Fibroblast of skin of right quadriceps (primary cell): ENCODE measurements around the gene AGPAT3.

Experiments used
- DNase-seq: peaks from one replicate; pipeline ENCODE4 v3.0.0-alpha.2; 2013

Gene AGPAT3

DNA sequence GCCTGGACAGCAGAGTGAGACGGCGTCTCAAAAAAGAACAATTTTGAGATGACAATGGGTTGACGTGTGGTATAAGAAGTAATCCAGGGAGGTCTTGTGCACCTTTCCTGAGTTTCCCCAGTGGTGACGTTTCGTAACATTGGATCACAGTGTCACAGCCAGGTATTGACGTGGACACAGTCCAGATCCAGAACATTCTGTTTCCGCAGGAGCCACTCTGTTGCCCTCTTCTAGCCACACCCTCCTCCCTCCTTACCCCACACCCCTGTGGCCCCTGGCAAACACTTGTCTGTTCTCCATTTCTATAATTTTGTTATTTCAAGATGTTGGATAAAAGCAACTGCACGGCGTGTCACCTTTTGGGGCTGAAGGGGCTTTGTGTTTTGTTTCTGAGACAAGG is 140.6 kb downstream of the AGPAT3 start:
- DNase-seq, result no peak

DNA sequence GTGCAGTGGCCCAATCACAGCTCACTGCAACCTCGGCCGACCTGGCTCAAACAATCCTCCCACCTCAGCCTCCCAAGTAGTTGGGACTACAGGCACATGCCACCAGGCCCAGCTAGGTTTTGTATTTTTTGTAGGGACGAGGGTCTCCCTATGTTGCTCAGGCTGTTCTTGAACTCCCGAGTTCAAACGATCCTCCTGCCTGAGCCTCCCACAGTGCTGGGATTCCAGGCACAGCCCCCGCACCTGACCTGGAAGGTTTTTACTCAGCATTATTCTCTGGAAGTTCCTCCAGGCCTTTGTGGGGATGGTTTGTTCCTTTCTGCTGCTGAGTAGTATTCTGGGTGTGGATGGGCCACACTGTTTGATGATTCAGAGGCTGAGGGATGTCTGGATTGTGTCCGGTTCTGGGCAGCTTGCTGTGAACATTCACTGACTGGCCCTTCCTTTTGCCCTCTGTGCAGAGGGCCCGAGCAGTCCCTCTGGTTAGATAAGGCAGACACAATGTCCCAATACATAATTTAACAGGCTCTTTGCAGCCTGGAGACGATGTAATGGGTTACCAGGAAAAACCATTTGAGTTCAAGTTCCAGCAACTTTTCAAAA is 141.1 kb downstream of the AGPAT3 start:
- peak; percentile 74 for DNase-seq

DNA sequence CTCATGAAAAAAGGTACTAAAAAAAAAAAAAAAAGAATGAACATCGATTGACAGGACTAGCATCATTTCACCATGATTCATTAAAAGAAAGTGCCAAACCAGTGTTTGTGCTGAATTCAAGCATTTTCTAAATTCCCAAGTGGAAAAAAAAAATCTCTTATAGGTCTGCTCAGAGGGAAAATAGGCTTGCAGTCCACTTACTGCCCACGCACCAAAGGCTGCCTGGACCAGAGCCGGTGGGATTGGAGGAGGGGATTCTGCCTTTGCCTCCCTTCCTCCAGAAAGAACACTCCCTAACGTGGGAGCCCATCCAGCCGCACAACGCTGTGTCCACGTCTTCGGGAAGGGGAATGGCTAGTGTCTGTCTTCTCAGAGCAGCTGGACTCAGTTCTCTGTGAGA is 141.6 kb downstream of the AGPAT3 start:
- DNase-seq, result peak; percentile 48

DNA sequence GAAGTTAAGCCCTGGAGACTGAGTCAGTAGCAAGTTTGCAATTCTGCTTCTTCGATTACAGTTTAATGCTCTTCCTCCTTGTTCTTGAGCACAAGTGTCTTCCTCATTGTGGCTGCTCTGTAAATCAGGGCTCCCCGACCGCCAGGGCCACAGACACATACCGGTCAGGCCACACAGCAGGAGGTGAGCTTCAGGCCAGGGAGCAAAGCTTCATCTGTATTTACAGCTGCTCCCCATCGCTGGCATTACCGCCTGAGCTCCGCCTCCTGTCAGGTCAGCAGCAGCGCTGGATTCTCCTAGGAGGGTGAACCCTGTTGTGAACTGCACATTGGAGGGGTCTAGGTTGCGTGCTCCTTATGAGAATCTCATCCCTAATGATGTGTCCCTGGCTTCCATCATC is 145.4 kb downstream of the AGPAT3 start:
- DNase-seq, result no peak

DNA sequence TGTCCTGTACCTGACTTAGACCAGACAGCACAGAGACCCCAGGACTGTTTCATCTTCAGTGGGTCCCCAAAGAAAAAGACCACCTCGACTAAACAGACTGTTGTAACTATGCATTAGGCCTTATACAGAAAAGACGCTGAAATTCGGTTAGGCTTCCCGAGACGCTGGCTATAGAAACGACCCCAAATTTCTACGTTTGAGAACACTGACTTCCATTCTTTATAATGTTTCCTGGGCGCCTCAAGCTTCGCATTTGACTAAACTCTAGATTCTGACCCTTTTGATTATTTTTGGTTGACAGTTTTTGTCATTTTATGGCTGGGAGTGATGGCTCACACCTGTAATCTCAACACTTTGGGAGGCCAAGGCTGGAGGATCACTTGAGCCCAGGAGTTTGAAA is 146.1 kb downstream of the AGPAT3 start:
- no peak for DNase-seq

DNA sequence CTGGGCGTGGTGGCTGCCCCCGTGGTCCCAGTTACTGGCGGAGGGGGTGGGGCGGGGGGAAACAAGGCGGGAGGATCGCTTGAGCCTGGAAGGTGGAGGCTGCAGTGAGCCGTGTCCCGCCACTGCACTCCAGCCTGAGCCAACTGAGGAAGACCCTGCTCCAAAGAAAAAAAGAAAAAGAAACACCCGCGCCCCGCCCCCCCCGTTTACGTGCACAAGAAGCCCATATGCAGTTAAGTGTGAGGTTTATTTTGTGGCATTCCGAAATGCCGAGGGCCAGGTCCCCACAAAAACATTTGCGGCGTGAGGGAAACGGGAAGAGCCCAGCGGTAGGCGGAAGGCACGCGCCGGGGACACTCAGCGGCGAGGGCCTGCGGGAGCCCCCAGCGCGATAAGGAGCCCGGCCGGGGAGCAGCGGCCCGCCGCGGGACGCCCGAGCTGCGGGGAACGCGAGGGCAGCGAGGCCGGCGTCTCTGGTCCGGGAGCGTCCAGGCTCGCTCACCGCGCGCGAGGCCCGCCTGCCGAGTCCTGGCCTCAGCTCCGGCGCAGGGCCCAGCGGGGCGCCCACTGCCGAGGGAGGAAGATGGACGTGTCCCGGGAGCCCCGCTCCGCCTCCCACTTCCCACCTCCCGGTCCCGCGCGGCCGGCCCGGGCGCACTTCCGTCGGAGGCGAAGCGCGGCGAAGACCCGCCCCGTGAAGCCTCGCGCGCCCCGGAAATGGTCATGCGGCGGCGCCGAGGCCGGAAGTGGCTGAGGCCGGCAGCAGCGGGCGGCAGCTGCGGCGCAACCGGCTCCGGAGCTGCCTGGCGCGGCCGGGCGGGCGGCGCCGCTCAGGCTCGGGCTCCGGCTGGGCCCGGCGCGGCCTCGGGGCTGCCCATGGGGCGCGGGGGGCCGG is 146.8 kb downstream of the AGPAT3 start, which contains the start of gene TRAPPC10:
Gene TRAPPC10 (plus strand): TSS at position 731 of the 895 bp plus-strand sequence. CDS start 185 bp downstream, outside the sequence.
- DNase-seq, result peak; percentile 86

DNA sequence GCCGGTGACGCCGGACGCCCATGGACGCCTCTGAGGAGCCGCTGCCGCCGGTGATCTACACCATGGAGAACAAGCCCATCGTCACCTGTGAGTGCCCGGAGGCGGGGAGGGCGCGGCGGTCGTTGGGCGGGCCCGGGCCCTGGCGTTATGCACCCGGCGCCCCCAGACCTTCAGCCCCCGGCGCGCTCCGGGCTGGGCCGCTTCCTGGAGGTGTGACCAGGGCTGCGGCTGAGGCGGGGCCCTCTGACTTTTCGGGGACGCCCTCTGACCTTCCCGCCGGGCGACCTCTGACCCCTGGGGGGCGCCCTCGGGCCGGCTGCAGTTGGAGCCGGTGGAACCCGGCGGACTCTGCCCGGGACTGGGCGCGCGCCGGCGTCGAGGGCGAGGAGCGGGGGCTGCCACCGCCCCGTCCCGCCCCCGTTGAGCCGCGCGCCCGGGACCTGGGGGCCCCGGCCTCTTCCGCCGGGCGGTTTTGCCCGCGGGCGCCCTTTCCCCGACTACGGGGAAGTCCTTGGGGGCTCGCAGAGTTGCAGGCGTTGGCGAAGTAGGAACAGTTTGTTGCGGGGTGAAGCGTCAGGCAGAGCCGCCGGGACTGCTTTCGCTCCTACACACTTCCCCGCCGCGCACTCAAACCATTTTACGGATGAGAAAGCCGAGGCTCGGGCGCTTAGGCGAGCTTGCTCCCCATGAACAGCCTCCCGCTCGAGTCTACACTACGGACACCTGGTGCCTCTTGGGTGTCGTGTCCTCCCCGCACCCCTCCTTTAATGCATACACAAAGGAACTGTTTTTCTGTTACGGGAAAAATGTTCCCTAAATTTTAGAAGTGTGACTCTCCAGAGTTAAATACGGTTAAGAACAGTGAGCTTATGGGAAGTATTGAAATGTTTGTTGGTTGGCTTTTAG is 147.7 kb downstream of the AGPAT3 start:
- peak; percentile 16 for DNase-seq

DNA sequence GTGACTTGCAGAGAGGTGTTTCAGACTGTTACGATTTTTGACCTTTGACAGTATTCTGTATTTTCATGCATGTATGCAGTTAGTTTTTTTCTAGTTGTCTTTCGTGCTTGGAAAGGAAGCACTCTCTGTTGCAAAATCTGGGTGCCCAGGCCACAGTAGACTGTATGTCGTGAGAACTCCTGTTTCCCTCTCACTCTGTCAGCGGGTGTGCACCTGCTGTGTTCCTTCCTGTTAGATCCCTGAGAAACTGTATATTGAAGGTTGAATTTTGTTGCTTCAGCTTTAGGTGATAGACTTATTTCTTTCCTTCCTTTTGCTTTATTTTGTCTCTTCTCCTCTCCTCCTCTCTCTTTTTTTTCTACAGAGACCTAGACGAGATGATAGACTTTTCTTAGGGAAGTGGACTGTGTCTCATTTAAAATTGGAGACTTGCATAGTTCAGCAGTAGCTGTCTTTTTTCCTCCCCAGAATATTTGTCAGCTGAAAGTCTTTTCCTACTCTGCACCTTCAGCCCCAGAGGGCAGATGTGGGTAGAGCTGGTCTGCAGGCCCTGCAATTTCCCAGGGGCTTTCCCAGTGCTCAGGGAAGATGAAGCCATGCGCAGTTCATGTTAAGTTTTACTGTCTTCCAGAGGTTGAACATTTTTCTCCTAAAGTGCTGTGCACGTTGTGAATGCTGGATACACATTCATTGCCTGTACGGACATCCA is 148.5 kb downstream of the AGPAT3 start:
- no peak for DNase-seq

DNA sequence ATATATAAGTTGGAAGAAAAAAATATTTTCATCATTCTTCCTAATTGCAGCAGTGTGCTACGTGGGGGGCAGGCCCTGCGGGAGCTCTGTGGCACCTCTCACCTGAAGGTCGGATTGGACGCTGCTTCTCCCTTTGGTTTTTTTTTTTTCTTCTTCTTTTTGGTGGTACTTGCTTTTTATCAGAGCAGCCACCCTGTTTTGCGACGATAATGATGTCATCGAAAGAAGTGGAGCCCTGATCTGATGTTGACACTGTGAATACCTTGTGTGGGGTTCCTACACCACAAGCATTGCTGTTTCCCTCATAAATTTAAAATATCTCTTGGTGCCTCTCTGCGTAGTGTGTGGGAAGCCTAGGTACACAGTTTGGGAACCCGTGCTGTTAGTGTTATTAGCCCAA is 152.6 kb downstream of the AGPAT3 start:
- DNase-seq, result no peak

DNA sequence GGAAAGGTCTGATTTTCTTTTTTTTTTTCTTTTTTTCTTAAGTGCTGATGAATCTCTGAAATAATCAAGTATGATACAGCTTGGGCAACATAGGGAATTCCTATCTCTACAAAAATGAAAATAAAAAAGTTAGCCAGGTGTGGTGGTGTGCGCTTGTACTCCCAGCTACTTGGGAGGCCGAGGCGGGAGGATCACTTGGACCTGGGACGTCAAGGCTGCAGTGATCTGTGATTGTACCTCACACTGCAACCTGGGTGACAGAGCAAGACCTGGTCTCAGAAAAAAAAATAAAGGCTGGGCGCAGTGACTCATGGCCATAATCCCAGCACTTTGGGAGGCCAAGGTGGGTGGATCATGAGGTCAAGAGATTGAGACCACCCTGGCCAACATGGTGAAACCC is 153.1 kb downstream of the AGPAT3 start:
- DNase-seq, result no peak

DNA sequence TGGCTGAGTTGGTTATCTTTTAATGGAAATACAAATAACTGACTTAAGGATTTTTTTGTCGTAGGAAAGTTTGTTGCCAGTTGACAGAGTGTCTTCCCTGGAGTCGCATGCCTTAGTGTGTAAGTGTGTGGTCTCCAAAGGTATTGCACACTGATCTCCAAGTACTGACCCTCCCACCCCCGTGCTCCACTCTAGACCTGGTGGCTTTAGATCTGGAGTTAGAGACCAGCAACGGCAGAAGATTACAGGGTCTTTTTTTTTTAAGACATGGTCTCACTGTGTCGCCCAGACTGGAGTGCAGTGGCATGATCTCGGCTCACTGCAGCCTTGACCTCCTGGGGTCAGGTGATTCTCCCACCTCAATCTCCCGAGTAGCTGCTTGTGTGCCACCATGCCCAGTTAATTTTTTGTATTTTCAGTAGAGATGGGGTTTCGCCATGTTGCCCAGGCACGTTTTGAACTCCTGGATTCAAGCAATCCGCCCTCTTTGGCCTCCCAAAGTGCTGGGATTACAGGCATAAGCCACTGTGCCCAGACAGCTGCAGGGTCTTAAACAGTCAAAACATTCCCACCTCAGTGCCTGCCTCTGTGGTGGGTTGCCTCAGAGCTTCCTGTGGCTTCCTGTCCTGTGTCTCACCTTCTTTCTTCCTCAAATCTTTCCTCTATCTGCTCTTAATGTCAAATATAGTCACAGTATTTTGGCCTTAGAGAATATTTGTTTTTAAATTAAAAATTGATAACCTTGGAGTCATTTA is 154.0 kb downstream of the AGPAT3 start:
- no peak for DNase-seq

DNA sequence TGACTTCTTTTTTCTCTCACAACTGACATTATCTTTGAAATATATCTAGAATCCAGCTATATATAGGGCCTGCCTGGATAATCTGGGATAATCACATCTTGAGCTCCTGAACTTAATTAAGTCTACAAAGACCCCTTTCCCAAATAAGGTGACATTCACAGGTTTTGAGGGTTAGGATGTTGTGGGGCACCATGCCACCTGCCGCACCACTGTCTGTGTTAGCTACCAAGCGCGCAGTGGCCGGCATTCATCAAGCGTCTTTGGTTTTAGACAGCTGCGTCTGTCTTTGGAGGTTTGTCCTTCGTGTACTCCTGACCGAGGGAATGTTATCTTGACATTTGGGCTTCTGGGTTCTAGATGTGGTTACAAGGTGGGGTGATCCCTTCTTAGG is 154.5 kb downstream of the AGPAT3 start:
- no peak for DNase-seq

DNA sequence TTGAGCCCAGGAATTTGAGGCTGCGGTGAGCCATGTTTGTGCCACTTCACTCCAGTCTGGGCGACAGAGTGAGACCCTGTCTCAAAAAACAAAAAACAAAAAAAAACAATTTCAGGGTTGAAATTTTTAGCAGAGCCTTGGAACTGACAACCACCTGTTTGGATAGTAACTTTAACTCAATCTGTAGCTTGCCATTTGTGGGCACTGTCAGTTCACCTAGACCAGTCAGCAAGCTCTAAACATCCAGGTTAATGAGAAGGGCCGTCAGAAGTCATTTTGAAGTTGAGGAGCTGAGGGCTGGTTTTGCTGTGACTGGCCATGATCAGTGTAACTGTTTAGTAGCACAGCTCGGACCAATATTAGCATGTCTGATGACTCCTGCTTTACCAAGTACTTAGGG is 155.5 kb downstream of the AGPAT3 start:
- DNase-seq, result no peak

DNA sequence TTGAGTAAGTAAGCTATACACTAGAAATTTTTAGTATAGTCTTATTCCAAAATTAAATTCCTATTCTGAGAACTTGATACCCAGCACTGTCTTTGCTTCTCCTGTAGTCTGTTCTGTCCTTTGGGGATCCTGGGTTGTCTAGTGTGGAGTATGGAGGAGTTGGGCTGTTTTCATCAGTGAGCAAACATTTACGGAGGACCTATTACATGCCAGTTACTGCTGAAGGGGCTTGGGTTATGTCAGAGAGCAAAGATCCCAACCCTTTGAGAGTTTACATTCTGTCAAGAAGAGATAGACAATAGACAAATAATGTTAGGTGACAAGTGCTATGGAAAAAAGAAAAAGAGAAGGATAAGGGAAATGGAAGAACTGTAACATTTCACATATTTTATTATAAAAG is 156.0 kb downstream of the AGPAT3 start:
- DNase-seq, result no peak

DNA sequence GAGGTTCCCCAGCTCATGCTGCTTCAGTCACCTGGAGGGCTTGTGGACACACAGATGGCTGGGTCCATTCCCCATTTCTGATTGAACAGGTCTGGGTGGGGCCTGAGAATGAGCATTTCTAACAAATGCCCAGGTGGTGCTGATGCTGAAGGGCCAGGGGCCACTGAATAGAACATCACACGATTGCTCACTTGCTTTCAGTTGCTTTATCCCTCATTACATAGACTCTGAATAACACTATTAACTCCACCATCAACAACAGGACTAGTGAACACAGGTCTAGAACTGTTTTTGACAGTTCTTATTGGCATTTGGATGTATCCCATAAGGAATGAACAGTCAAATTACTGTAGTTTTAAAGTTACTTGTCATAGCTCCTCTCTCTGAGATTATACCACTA is 159.2 kb downstream of the AGPAT3 start:
- no peak for DNase-seq

DNA sequence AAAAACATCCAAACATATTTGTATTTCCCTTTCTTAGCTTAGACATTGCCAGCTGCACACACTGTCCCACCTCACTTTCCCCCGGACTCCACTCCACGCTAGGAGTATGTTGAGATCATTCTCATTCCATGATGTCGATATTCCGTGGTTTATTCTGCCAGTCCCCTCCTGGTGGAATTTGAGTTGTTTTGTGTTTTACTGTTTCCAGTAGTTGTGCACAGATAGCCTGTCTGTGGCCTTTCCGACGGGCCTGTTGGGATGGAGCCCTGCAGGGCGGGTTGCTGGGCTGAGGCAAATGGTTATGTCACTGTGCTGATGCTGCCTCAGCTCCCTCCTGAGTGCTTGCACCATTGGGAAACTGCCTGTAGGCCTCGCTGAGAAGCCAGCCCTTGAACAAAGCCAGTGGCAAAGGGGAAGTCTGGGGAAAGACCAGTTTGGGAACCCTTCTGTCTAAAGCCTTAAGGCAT is 159.9 kb downstream of the AGPAT3 start:
- peak; percentile 52 for DNase-seq

DNA sequence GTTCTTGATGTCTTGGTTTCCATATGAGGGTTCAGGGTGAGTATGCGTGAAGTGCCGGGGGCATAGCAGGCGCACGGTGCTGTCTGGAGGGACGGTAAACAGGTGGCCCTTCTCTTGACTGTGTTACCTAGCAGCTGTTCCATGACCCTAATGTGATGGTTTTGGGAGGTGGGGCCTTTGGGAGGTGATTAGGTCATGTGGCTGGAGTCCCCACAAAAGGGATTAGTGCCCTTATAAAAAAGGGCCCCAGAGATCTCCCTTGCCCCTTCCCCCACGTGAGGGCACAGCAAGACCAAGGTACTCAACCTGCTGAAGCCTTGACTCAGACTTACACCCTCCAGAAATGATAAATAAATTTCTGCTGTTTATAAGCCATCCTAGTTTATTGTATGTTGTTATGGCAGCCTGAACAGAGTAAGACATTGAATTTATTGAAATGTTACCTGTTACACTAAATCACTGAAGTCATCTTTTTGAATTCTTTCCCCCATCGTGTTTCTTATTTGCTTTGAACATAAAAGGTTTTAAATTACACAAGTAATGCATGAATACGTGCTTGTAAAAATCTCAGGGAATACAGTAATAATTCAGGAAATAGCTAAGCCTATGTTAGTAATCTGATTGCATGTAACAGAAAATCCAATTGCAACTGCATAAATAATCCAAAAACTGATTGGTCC is 162.7 kb downstream of the AGPAT3 start:
- DNase-seq, result no peak

DNA sequence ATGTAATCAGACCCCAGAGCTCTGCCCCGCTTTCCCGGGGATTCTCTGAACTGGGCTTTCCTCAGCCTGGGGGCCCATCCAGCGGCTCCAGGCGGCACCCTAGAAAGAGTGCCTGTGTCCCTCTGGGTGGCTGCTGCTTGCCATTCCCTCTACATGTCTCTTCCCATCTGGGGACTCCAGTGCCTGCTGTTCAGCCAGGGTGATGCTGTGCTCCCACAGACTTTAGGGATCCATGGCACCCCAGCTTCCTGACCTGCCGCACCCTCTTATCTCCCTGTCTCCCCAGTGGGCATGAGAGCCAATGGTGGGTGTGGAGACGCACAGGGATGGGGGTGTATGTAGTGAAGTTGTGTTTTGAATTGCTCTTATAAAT is 163.2 kb downstream of the AGPAT3 start:
- DNase-seq, result no peak

DNA sequence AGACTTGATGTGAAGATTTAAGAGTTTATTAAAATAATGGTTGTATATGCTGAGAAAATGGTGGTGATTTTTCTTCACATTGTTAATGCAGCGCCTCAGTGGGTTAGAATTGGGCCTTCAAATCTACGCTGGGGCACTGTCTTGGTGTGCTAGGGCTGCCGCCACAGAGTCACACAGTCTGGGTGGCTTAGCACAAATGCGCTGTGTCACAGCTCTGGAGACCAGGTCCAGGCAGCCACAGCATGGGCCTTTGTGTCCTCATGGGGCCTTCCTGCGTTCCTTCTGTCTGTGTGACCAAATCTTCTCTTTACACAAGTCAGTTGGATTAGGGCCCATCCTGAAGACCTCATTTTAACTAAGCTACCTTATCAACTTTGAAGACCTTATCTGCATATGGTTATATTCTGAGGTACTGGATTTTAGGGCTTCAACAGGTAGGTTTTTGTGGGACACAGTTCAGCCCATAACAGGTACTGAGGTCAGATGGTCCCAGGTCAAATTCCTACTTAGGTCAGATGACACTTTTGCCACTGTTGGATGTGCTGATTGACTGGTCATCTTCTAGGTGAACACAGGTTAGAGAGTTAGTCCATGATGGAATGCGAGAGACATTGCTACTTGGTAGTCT is 164.6 kb downstream of the AGPAT3 start:
- DNase-seq, result no peak

DNA sequence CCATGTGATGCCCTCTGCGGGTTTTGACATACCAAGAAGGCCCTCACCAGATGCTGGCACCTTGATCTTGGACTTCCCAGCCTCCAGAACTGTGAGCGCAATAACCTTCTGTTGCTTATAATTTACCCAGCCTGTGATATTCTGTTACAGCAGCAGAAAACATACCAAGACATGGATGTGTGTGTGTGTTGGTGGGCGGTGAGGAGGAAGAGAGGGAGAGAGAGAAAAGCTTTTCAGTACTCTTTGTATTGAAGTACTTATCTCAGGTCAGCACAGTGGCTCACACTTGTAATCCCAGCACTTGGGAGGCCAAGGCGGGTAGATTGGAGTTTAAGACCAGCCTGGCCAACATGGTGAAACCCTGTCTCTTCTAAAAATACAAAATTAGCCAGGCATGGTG is 170.2 kb downstream of the AGPAT3 start:
- DNase-seq, result no peak
